ENCODE measurements around the gene RNU7-1. TPM values are rescaled to one million over a fixed set of nuclear protein-coding genes. Genes with fewer than 3 reads are reported as not detected.

The RNU7-1 gene
- total and polyA plus RNA-seq, 9 of the 15 experiments (the other 6 are each of a cell fraction or from before 2014, with no cell fraction given) = not detected

DNA sequence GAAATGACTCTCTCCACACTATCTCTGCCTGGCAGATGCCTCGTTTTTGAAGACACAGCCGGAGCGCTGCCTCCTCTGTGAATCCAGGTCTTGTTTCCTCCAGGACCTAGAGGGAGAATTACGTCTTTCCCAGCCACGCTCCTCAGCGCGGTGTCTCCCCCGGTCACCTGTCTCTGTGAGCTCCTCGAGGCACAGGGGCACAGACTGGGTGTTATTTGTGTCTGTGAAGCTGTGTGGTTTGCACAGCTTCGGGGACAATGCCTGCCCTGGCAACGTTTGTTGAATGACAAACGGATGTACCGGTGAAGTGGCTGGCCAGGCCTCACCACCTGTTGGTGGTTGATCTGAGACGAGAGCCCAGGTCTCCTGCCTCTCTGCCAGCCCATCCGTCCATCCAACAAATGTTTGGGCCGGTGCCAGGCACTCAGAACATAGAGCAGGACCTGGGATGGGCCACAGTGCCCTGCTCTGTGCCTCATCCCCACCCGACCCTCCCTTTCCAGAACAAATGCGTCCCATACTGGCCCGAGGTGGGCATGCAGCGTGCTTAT, 13.6 kb downstream of the RNU7-1 start (continued):
- no peak for TF ChIP-seq PBX2 (CRISPR knock-in tag; IDR thresholded peaks at IDR 0.05; ENCODE audit: low read depth)
- no peak for TF ChIP-seq PBX2 (tag; conservative IDR thresholded peaks at IDR 0.05; ENCODE audit: low read depth)
- TF ChIP-seq NCOA6 (IDR thresholded peaks at IDR 0.05) = no peak
- no peak for TF ChIP-seq RUNX1 (IDR thresholded peaks at IDR 0.05; ENCODE audit: low read depth)
- TF ChIP-seq, protein P1, sequence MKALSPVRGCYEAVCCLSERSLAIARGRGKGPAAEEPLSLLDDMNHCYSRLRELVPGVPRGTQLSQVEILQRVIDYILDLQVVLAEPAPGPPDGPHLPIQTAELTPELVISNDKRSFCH (CRISPR knock-in tag; IDR thresholded peaks at IDR 0.05) = no peak
- TF ChIP-seq, protein P1 (tag; IDR thresholded peaks at IDR 0.05) = no peak
- no peak for TF ChIP-seq BRD9 (IDR thresholded peaks at IDR 0.05; ENCODE audit: low read depth, partially characterized antibody)
- no peak for TF ChIP-seq SPI1 (IDR thresholded peaks at IDR 0.05; ENCODE audit: borderline replicate concordance, low read depth, low read length)
- TF ChIP-seq GTF2A2 (tag; IDR thresholded peaks at IDR 0.05) = no peak
- no peak for TF ChIP-seq ESRRB (CRISPR knock-in tag; IDR thresholded peaks at IDR 0.05; ENCODE audit: borderline replicate concordance)
- TF ChIP-seq FOXJ3 (CRISPR knock-in tag; IDR thresholded peaks at IDR 0.05) = no peak
- no peak for TF ChIP-seq SMARCA5 (IDR thresholded peaks at IDR 0.05)

All from K562 (cell line).